Stomach (tissue), 4 donors: ENCODE measurements around the gene HBQ1.

Source experiments
- POLR2A ChIP-seq, 4 donors: fragments of 450-650 bp; IDR thresholded peaks; one replicate each; pipeline ENCODE4 v1.6.1; 2016; ENCODE audit warnings: antibody characterized with exemption in 4 of 4, control low read depth in 2 of 4, mild to moderate bottlenecking in 1 of 4, moderate library complexity in 1 of 4
- TF ChIP-seq, protein P1 (sequence below), 7 experiments: fragments of 450-650 bp in 4 of 7; fragments of 200-600 bp in 3 of 7; sonication (generic) in 3 of 7; IDR thresholded peaks; one replicate each; pipeline ENCODE4 v1.5.1; 2016 to 2019; ENCODE audit warnings: antibody characterized with exemption in 7 of 7, control low read depth in 2 of 7, mild to moderate bottlenecking in 1 of 7

DNA sequence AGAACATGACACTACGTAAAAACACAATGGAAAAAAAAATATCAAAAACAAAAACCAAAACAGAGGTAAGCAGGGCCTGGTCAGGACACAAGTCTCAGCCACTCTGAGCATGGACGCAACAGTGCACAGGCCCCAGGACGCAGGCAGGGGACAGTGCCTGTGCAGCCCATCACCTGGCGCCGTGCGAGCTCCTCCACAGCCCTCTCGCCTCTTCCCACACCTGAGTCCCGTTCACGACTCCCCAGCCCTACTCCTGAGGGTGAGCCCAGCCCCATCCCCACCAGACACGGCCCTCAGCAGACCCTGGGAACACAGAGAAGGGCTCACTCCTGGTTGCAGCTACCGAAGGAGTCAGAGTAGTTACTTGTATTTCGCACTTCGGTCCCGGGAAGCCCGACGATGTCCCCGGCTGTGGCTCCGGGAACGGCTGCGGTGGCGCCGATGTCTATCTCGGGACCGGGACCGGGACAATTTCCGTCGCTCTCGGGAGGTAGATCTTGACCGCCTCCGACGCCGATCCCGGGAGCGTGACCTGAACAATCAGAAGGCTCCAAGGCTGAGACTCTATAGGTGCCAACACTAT is 9.4 kb downstream of the HBQ1 start:
- no peak for TF ChIP-seq POLR2A (IDR thresholded peaks at IDR 0.05)
- TF ChIP-seq, protein P1, sequence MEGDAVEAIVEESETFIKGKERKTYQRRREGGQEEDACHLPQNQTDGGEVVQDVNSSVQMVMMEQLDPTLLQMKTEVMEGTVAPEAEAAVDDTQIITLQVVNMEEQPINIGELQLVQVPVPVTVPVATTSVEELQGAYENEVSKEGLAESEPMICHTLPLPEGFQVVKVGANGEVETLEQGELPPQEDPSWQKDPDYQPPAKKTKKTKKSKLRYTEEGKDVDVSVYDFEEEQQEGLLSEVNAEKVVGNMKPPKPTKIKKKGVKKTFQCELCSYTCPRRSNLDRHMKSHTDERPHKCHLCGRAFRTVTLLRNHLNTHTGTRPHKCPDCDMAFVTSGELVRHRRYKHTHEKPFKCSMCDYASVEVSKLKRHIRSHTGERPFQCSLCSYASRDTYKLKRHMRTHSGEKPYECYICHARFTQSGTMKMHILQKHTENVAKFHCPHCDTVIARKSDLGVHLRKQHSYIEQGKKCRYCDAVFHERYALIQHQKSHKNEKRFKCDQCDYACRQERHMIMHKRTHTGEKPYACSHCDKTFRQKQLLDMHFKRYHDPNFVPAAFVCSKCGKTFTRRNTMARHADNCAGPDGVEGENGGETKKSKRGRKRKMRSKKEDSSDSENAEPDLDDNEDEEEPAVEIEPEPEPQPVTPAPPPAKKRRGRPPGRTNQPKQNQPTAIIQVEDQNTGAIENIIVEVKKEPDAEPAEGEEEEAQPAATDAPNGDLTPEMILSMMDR (IDR thresholded peaks at IDR 0.05), result no peak
